GM10266 (cell line): ENCODE results near the gene DDAH2.

Experiments
- DNase-seq: peaks from one replicate; pipeline ENCODE4 v3.0.0; 2012; ENCODE audit errors: extremely low spot score
- CTCF ChIP-seq: IDR thresholded peaks from 2 replicates; pipeline ENCODE4 v1.5.1; 2012; ENCODE audit warnings: mild to moderate bottlenecking, low read depth; ENCODE audit not compliant: control insufficient read depth, insufficient read depth; ENCODE audit errors: missing control alignments

DDAH2 gene

GRCh38 chr6:31728767-31729514 lies at the start of gene DDAH2:
DDAH2 (minus strand) TSS chr6:31729299; CDS start chr6:31729161, 138 bp downstream.
- TF ChIP-seq CTCF, result peak; percentile 87
- DNase-seq, result no peak

DNA sequence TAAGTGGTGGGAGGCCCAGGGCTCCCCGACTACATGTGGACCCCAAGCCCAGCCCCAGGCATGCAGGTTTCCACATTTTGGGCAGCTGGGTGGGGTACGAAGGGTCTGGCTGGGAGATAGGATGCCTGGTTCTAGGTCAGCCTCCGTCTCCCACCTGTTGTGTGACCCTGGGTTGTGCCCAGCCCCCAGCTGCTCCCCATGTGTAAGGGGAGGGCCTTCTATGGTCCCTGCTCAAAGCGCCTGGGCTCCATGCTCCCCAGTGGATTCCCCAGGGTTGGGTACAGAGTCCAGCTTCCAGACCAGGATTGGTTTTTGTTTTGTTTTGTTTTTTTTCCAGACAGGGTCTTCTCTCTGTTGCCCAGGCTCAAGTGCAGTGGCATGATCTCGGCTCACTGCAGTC lies 49.1 kb upstream of the DDAH2 start:
- no peak for TF ChIP-seq CTCF
- no peak for DNase-seq

GRCh38 chr6:31777667-31778050 lies 48.6 kb upstream of the DDAH2 start:
- no peak for DNase-seq
- no peak for TF ChIP-seq CTCF

GRCh38 chr6:31776989-31777666 lies 48.0 kb upstream of the DDAH2 start, which contains the start of gene VWA7:
VWA7 (minus strand) TSS chr6:31777328; CDS start chr6:31776779, 549 bp downstream.
- DNase-seq, result peak; percentile 96
- TF ChIP-seq CTCF, result no peak

DNA sequence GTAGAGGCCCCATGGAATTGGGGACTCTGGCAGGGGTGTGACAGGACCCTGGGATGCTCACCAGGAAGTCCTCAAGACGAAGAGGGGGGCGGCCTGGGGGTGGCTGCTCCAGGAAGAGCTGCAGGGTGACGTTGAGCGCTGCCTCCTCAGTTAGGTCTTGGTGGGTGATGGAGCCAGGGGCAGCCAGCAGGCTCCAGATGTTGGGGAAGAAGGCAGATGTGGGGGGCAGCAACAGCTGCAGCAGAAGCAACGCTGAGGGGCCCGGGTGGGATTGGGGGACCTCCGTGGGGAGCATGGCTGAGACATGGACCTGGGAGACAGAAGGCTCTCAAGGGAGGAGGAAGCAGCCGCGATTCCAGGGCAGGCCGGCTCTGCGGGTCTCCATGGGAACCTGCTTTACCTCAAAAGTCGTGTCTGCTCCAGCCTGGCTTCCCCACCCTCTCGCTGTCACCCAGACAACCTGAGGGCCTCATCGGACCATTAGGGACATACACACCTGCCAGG lies 47.4 kb upstream of the DDAH2 start:
- no peak for TF ChIP-seq CTCF
- DNase-seq, result no peak

GRCh38 chr6:31775633-31776484 lies 46.8 kb upstream of the DDAH2 start:
- DNase-seq, result no peak
- no peak for TF ChIP-seq CTCF
